Measurements from ENCODE around the gene DROSHA.

DROSHA gene

GRCh38 chr5:31469466-31469865 is 62.4 kb downstream of the DROSHA start:
- DNase-seq: no peak

GRCh38 chr5:31465291-31465690 is 66.6 kb downstream of the DROSHA start:
- no peak for DNase-seq

- DNase-seq: no peak
Measured at GRCh38 chr5:31464081-31464480, 67.8 kb downstream of the DROSHA start.

GRCh38 chr5:31463351-31463750 is 68.5 kb downstream of the DROSHA start:
- DNase-seq: no peak

- DNase-seq: no peak
Measured at GRCh38 chr5:31459594-31459993, 72.3 kb downstream of the DROSHA start.

GRCh38 chr5:31455172-31455571 is 76.7 kb downstream of the DROSHA start:
- no peak for DNase-seq

- DNase-seq: no peak
Measured at GRCh38 chr5:31453522-31453921, 78.4 kb downstream of the DROSHA start.

GRCh38 chr5:31452314-31452713 is 79.6 kb downstream of the DROSHA start:
- DNase-seq: no peak

GRCh38 chr5:31449962-31450361 is 81.9 kb downstream of the DROSHA start:
- no peak for DNase-seq

- DNase-seq: no peak
Measured at GRCh38 chr5:31449174-31449573, 82.7 kb downstream of the DROSHA start.

GRCh38 chr5:31445041-31445600 is 86.8 kb downstream of the DROSHA start:
- DNase-seq: no peak

GRCh38 chr5:31443572-31443971 is 88.3 kb downstream of the DROSHA start:
- DNase-seq: no peak

- DNase-seq: no peak
Measured at GRCh38 chr5:31442058-31442745, 89.7 kb downstream of the DROSHA start.

GRCh38 chr5:31436851-31437250 is 95.0 kb downstream of the DROSHA start:
- no peak for DNase-seq

GRCh38 chr5:31435730-31436129 is 96.2 kb downstream of the DROSHA start:
- DNase-seq: no peak

GRCh38 chr5:31434898-31435297 is 97.0 kb downstream of the DROSHA start:
- no peak for DNase-seq

- no peak for DNase-seq
Measured at GRCh38 chr5:31433229-31433628, 98.7 kb downstream of the DROSHA start.

- no peak for DNase-seq
Measured at GRCh38 chr5:31427724-31428309, 104.1 kb downstream of the DROSHA start.

- no peak for DNase-seq
Measured at GRCh38 chr5:31427013-31427723, 104.7 kb downstream of the DROSHA start.

- DNase-seq: no peak
Measured at GRCh38 chr5:31421806-31422586, 109.9 kb downstream of the DROSHA start.

- no peak for DNase-seq
Measured at GRCh38 chr5:31417512-31417911, 114.4 kb downstream of the DROSHA start.

GRCh38 chr5:31416547-31416946 is 115.3 kb downstream of the DROSHA start:
- no peak for DNase-seq

GRCh38 chr5:31415960-31416359 is 115.9 kb downstream of the DROSHA start:
- no peak for DNase-seq
